SJCRH30 (cell line): ENCODE results near the gene JAG2. TPM values are rescaled to one million over a fixed set of nuclear protein-coding genes. Genes with fewer than 3 reads are reported as not detected.

ENCODE experiments used
- DNase-seq, 2 experiments: peaks; one replicate each; pipeline ENCODE4 v3.0.0-alpha.2; 2015 to 2020
- H3K27ac ChIP-seq: fragments of 250-450 bp; sonication (Bioruptor Pico); 2 replicates; pipeline ENCODE4 v1.5.1; 2020; ENCODE audit warnings: mild to moderate bottlenecking, moderate library complexity
- H3K27me3 ChIP-seq: fragments of 250-450 bp; sonication (Bioruptor Pico); 2 replicates; pipeline ENCODE4 v1.5.1; 2020; ENCODE audit warnings: mild to moderate bottlenecking, moderate library complexity
- H3K36me3 ChIP-seq: fragments of 250-450 bp; sonication (Bioruptor Pico); 2 replicates; pipeline ENCODE4 v1.5.1; 2020; ENCODE audit warnings: mild to moderate bottlenecking, moderate library complexity
- H3K4me1 ChIP-seq: fragments of 250-450 bp; sonication (Bioruptor Pico); 2 replicates; pipeline ENCODE4 v1.5.1; 2020; ENCODE audit warnings: mild to moderate bottlenecking, moderate library complexity
- H3K4me3 ChIP-seq: fragments of 250-450 bp; sonication (Bioruptor Pico); 2 replicates; pipeline ENCODE4 v1.5.1; 2020; ENCODE audit warnings: mild to moderate bottlenecking, moderate library complexity
- H3K9me3 ChIP-seq: fragments of 250-450 bp; sonication (Bioruptor Pico); replicated peaks from 2 replicates; pipeline ENCODE4 v1.5.1; 2020; ENCODE audit warnings: mild to moderate bottlenecking, moderate library complexity
- total RNA-seq: library from RNA; depleted of rRNA; stranded (reverse); fragments of >200 nt; shearing (Covaris generic); gene quantifications from 2 replicates; pipeline ENCODE4 v1.2.3, GENCODE V29; 2014

The JAG2 gene
- total RNA-seq, 1 experiment from 2014 or later, result 28.1 TPM

GRCh38 chr14:105207460-105207901 lies 38.9 kb upstream of the JAG2 start:
- no peak for DNase-seq
- Histone ChIP-seq H3K4me3 (no peak overlapping the region), H3K4me1 (peaks cover 36% of the 10 kb centered on the region), H3K27ac (no peak overlapping the region), H3K9me3 (no peaks in the 10 kb centered on the region), H3K36me3 (no peaks in the 10 kb centered on the region), H3K27me3 (no peaks in the 10 kb centered on the region)

GRCh38 chr14:105206873-105207272 lies 38.3 kb upstream of the JAG2 start:
- DNase-seq, result peak in 1 of 2 experiments; percentile 49
- Histone ChIP-seq H3K4me3 (no peak overlapping the region), H3K27me3 (no peaks in the 10 kb centered on the region), H3K4me1 (peaks cover 33% of the 10 kb centered on the region), H3K27ac (no peak overlapping the region), H3K9me3 (no peaks in the 10 kb centered on the region), H3K36me3 (no peaks in the 10 kb centered on the region)

GRCh38 chr14:105205673-105206208 lies 37.2 kb upstream of the JAG2 start:
- Histone ChIP-seq H3K27me3 (no peaks in the 10 kb centered on the region), H3K9me3 (no peaks in the 10 kb centered on the region), H3K36me3 (no peaks in the 10 kb centered on the region), H3K4me3 (no peak overlapping the region), H3K4me1 (peaks cover 35% of the 10 kb centered on the region), H3K27ac (no peak overlapping the region; the same call in 1 of the 2 replicates)
- peak; percentile 80 to 84 for DNase-seq

GRCh38 chr14:105204931-105205672 lies 36.5 kb upstream of the JAG2 start:
- no peak overlapping the region for H3K4me3 ChIP-seq
- no peaks in the 10 kb centered on the region for H3K9me3 ChIP-seq
- H3K27me3 ChIP-seq, result no peaks in the 10 kb centered on the region
- H3K4me1 ChIP-seq, result peaks cover 35% of the 10 kb centered on the region
- no peak for DNase-seq
- no peaks in the 10 kb centered on the region for H3K36me3 ChIP-seq
- no peak overlapping the region; the same call in 1 of the 2 replicates for H3K27ac ChIP-seq

GRCh38 chr14:105204206-105204930 lies 35.8 kb upstream of the JAG2 start:
- no peak overlapping the region for H3K4me3 ChIP-seq
- H3K4me1 ChIP-seq, result peaks cover 35% of the 10 kb centered on the region
- no peaks in the 10 kb centered on the region for H3K27me3 ChIP-seq
- no peak overlapping the region for H3K27ac ChIP-seq
- DNase-seq, result no peak
- H3K36me3 ChIP-seq, result no peaks in the 10 kb centered on the region
- H3K9me3 ChIP-seq, result no peaks in the 10 kb centered on the region

GRCh38 chr14:105203701-105204100 lies 35.1 kb upstream of the JAG2 start:
- no peaks in the 10 kb centered on the region for H3K36me3 ChIP-seq
- no peak overlapping the region for H3K27ac ChIP-seq
- no peak for DNase-seq
- H3K4me3 ChIP-seq, result no peak overlapping the region
- H3K27me3 ChIP-seq, result no peaks in the 10 kb centered on the region
- peaks cover 37% of the 10 kb centered on the region for H3K4me1 ChIP-seq
- H3K9me3 ChIP-seq, result no peaks in the 10 kb centered on the region

- DNase-seq, result peak; percentile 79 to 85
- Histone ChIP-seq H3K9me3 (no peaks in the 10 kb centered on the region), H3K27me3 (0 out of 2 replicates have a peak, but pooled peaks cover 2% of the 10 kb centered on the region), H3K4me1 (peaks cover 37% of the 10 kb centered on the region), H3K4me3 (no peak overlapping the region), H3K27ac (no peak overlapping the region), H3K36me3 (no peaks in the 10 kb centered on the region)
Measured at GRCh38 chr14:105203057-105203531, 34.5 kb upstream of the JAG2 start.

GRCh38 chr14:105201925-105202513 lies 33.4 kb upstream of the JAG2 start:
- no peak for DNase-seq
- Histone ChIP-seq H3K4me3 (no peak overlapping the region), H3K27ac (no peak overlapping the region), H3K9me3 (no peaks in the 10 kb centered on the region), H3K4me1 (peaks cover 40% of the 10 kb centered on the region), H3K27me3 (0 out of 2 replicates have a peak, but pooled peaks cover 3% of the 10 kb centered on the region), H3K36me3 (no peaks in the 10 kb centered on the region)

- H3K4me1 ChIP-seq, result peaks cover 38% of the 10 kb centered on the region
- H3K36me3 ChIP-seq, result no peaks in the 10 kb centered on the region
- H3K27ac ChIP-seq, result no peak overlapping the region
- H3K9me3 ChIP-seq, result no peaks in the 10 kb centered on the region
- 0 out of 2 replicates have a peak, but pooled peaks cover 3% of the 10 kb centered on the region for H3K27me3 ChIP-seq
- DNase-seq, result no peak
- H3K4me3 ChIP-seq, result no peak overlapping the region
Measured at GRCh38 chr14:105201156-105201924, 32.8 kb upstream of the JAG2 start.

- H3K27me3 ChIP-seq, result 0 out of 2 replicates have a peak, but pooled peaks cover 3% of the 10 kb centered on the region
- no peak for DNase-seq
- peaks cover 38% of the 10 kb centered on the region for H3K4me1 ChIP-seq
Measured at GRCh38 chr14:105200641-105201040, 32.1 kb upstream of the JAG2 start.

GRCh38 chr14:105200074-105200473 lies 31.5 kb upstream of the JAG2 start:
- no peaks in the 10 kb centered on the region for H3K9me3 ChIP-seq
- DNase-seq, result no peak
- H3K4me1 ChIP-seq, result peaks cover 32% of the 10 kb centered on the region; the same call in 1 of the 2 replicates
- H3K4me3 ChIP-seq, result no peak overlapping the region
- H3K27me3 ChIP-seq, result 0 out of 2 replicates have a peak, but pooled peaks cover 3% of the 10 kb centered on the region
- no peak overlapping the region for H3K27ac ChIP-seq
- no peaks in the 10 kb centered on the region for H3K36me3 ChIP-seq

More at GRCh38 chr14:105200641-105201040, 32.1 kb upstream of the JAG2 start:
- no peaks in the 10 kb centered on the region for H3K9me3 ChIP-seq
- H3K36me3 ChIP-seq, result no peaks in the 10 kb centered on the region
- H3K27ac ChIP-seq, result no peak overlapping the region
- no peak overlapping the region for H3K4me3 ChIP-seq

- peaks cover 38% of the 10 kb centered on the region; the same call in 1 of the 2 replicates for H3K4me1 ChIP-seq
- H3K27ac ChIP-seq, result no peak overlapping the region
- DNase-seq, result no peak
- H3K36me3 ChIP-seq, result no peaks in the 10 kb centered on the region
- H3K27me3 ChIP-seq, result 0 out of 2 replicates have a peak, but pooled peaks cover 3% of the 10 kb centered on the region
- no peak overlapping the region for H3K4me3 ChIP-seq
- no peaks in the 10 kb centered on the region for H3K9me3 ChIP-seq
Measured at GRCh38 chr14:105199093-105199492, 30.5 kb upstream of the JAG2 start.

- no peaks in the 10 kb centered on the region for H3K9me3 ChIP-seq
- H3K27ac ChIP-seq, result no peak overlapping the region
- H3K27me3 ChIP-seq, result 0 out of 2 replicates have a peak, but pooled peaks cover 3% of the 10 kb centered on the region
- no peak overlapping the region for H3K4me3 ChIP-seq
- peaks cover 43% of the 10 kb centered on the region; the same call in 1 of the 2 replicates for H3K4me1 ChIP-seq
- no peak for DNase-seq
- no peaks in the 10 kb centered on the region for H3K36me3 ChIP-seq
Measured at GRCh38 chr14:105198588-105198987, 30.0 kb upstream of the JAG2 start.

GRCh38 chr14:105197211-105197641 lies 28.6 kb upstream of the JAG2 start:
- DNase-seq, result no peak
- H3K36me3 ChIP-seq, result no peaks in the 10 kb centered on the region
- H3K27ac ChIP-seq, result no peak overlapping the region
- 0 out of 2 replicates have a peak, but pooled peaks cover 3% of the 10 kb centered on the region for H3K27me3 ChIP-seq
- H3K4me1 ChIP-seq, result peaks cover 46% of the 10 kb centered on the region; the same call in 1 of the 2 replicates
- no peak overlapping the region for H3K4me3 ChIP-seq
- H3K9me3 ChIP-seq, result no peaks in the 10 kb centered on the region
